ENCODE data around the gene ADAMTS18. TPM values are rescaled to one million over a fixed set of nuclear protein-coding genes. Genes with fewer than 3 reads are reported as not detected.

Gene ADAMTS18
- total and polyA plus RNA-seq, 8 donors = 0.03 to 0.52 (median 0.14) TPM; not detected in 1

GRCh38 chr16:77387815-77388209 lies 47.0 kb downstream of the ADAMTS18 start:
- intact Hi-C loops (cut with DNase I) = no loop called here
- no peak overlapping the region for H3K4me3 ChIP-seq
- 37 to 52% methylated on average over 3 of the region's 3 CpGs for WGBS, 2 donors
- ATAC-seq = peak in 2 of 4 donors; percentile 51 to 52
- FAIRE-seq = no peak
- no peak overlapping the region for H3K27ac ChIP-seq
- no peak for DNase-seq
- no peaks in the 10 kb centered on the region for H3K36me3 ChIP-seq
- H3K27me3 ChIP-seq = no peaks in the 10 kb centered on the region
- no peaks in the 10 kb centered on the region for H3K9me3 ChIP-seq
- TF ChIP-seq, protein P1, sequence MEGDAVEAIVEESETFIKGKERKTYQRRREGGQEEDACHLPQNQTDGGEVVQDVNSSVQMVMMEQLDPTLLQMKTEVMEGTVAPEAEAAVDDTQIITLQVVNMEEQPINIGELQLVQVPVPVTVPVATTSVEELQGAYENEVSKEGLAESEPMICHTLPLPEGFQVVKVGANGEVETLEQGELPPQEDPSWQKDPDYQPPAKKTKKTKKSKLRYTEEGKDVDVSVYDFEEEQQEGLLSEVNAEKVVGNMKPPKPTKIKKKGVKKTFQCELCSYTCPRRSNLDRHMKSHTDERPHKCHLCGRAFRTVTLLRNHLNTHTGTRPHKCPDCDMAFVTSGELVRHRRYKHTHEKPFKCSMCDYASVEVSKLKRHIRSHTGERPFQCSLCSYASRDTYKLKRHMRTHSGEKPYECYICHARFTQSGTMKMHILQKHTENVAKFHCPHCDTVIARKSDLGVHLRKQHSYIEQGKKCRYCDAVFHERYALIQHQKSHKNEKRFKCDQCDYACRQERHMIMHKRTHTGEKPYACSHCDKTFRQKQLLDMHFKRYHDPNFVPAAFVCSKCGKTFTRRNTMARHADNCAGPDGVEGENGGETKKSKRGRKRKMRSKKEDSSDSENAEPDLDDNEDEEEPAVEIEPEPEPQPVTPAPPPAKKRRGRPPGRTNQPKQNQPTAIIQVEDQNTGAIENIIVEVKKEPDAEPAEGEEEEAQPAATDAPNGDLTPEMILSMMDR (IDR thresholded peaks at IDR 0.05) = no peak
- H3K4me1 ChIP-seq = no peaks in the 10 kb centered on the region

DNA sequence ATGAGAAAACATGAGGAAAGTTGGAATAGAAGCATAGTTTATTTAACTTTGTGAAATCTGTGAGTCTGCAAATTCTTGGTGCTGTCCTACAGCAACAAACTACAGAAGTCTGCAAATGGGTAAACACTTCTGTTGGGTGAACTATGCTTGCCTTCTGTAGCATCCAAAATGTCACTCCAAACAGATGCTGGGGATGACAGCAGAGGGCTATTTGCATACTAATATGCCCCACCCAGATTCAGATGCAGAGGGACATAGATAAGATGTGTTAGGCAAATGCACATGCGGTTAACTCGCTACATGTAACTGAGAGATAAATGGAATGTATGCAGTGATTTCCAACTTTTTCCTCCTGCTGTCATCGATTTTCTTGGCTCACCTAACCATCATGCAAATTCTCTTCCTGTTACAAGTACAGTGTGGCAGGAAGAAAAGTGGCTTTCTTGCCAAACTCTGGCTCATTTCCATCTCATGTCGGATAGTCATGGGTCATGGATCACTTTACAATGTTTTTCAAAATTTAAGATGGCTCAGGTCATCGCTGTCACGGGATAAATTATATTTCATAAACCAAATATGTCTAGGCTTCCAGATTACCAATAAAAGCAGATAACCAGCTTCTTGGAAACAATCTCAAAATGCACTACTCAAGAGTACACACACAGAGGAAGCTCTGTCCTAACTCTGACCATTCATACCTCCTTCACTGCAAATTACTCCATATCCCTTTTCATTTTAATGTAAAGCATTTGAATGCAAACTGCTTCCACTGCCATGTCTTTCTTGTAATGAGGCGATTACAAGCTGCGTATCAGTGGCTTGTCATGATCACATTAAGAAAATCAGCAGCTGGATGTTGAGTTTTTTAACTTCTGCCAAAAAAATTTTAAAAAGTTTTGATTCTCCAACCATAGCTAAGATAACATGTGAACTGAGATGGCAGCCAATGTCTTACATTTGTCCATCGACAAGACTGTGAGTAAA lies 47.7 kb downstream of the ADAMTS18 start:
- WGBS, 2 donors = 55 to 61% methylated on average over 9 of the region's 9 CpGs
- no peaks in the 10 kb centered on the region for H3K36me3 ChIP-seq
- ATAC-seq = peak in 1 of 4 donors; percentile 52
- no peak for FAIRE-seq
- TF ChIP-seq, protein P1 (IDR thresholded peaks at IDR 0.05) = no peak
- H3K27ac ChIP-seq = no peak overlapping the region
- intact Hi-C loops (cut with DNase I) = no loop called here
- no peak overlapping the region for H3K4me3 ChIP-seq
- H3K27me3 ChIP-seq = no peaks in the 10 kb centered on the region
- H3K4me1 ChIP-seq = no peaks in the 10 kb centered on the region
- no peaks in the 10 kb centered on the region for H3K9me3 ChIP-seq
- no peak for DNase-seq

- TF ChIP-seq, protein P1 (IDR thresholded peaks at IDR 0.05) = no peak
- Histone ChIP-seq H3K4me1 (no peaks in the 10 kb centered on the region), H3K27me3 (no peaks in the 10 kb centered on the region), H3K36me3 (no peaks in the 10 kb centered on the region), H3K4me3 (no peak overlapping the region), H3K9me3 (no peaks in the 10 kb centered on the region), H3K27ac (no peak overlapping the region)
- FAIRE-seq = no peak
- no peak for DNase-seq
- 54 to 63% methylated on average over 3 of the region's 3 CpGs for WGBS, 2 donors
- intact Hi-C loops (cut with DNase I) = no loop called here
- no peak for ATAC-seq
Observed at GRCh38 chr16:77385481-77385880, 49.4 kb downstream of the ADAMTS18 start.

- FAIRE-seq (no peak), DNase-seq (no peak), ATAC-seq (no peak)
- no peaks in the 10 kb centered on the region for H3K27me3 ChIP-seq
- intact Hi-C loops (cut with DNase I) = no loop called here
- TF ChIP-seq, protein P1 (IDR thresholded peaks at IDR 0.05) = no peak
- no peaks in the 10 kb centered on the region for H3K4me1 ChIP-seq
- WGBS, 2 donors = 46 to 50% methylated on average over 8 of the region's 8 CpGs
- H3K9me3 ChIP-seq = no peaks in the 10 kb centered on the region
- no peak overlapping the region for H3K4me3 ChIP-seq
- no peak overlapping the region for H3K27ac ChIP-seq
- H3K36me3 ChIP-seq = no peaks in the 10 kb centered on the region
Observed at GRCh38 chr16:77383606-77384187, 51.1 kb downstream of the ADAMTS18 start.
